HG03135 (cell line): ENCODE results near the gene MICA.
"Not testable (repeated sequence)": the region's sequence is repeated elsewhere in the genome, so short reads cannot be mapped to it uniquely, and the experiment has no call there.

ENCODE experiments used
- ATAC-seq: cut with Tn5 transposase; IDR thresholded peaks from one replicate; pipeline ENCODE4 v1.9.1; 2021; ENCODE audit warnings: mild to moderate bottlenecking, moderate library complexity; ENCODE audit not compliant: unreplicated experiment

The MICA gene

DNA sequence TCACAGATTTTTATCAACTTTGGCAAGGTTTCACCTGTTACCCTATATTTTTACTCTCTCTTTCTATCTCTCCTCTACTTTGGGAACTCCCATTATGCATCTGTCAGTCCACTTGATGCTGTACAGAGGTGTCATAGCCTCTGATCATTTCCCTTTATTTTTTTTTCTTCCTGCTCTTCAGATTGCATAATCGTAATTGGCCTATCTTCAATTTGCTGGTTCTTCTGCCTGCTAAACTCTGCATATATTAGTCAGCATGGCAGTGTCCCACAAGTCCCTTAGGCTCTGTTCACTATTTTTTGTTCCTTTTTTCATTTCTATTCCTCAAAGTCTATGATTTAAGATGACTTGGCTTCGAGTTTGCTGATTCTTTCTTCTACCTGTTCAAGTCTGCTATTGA is 49.9 kb downstream of the MICA start:
- no peak for ATAC-seq

DNA sequence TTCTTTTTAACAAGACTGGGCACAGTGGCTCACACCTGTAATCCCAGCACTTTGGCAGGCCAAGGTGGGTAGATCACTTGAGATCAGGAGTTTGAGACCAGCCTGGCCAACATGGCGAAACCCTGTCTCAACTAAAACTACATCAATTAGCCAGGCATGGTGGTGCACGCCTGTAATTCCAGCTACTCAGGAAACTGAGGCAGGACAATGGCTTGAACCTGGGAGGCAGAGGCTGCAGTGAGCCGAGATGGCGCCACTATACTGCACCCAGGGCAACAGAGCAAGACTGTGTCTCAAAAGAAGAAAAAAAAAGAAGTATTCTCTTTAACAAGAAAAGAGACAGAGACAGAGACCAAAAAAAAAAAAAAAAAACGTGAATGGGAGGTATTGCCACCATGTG is 56.5 kb downstream of the MICA start:
- ATAC-seq, result not testable (repeated sequence)

- no peak for ATAC-seq
These were observed 57.1 kb downstream of the MICA start for GRCh38 chr6:31460361-31461025.

GRCh38 chr6:31462026-31462963 is 58.9 kb downstream of the MICA start:
- ATAC-seq, result no peak

GRCh38 chr6:31462964-31463870 is 59.8 kb downstream of the MICA start:
- ATAC-seq, result peak; percentile 92

DNA sequence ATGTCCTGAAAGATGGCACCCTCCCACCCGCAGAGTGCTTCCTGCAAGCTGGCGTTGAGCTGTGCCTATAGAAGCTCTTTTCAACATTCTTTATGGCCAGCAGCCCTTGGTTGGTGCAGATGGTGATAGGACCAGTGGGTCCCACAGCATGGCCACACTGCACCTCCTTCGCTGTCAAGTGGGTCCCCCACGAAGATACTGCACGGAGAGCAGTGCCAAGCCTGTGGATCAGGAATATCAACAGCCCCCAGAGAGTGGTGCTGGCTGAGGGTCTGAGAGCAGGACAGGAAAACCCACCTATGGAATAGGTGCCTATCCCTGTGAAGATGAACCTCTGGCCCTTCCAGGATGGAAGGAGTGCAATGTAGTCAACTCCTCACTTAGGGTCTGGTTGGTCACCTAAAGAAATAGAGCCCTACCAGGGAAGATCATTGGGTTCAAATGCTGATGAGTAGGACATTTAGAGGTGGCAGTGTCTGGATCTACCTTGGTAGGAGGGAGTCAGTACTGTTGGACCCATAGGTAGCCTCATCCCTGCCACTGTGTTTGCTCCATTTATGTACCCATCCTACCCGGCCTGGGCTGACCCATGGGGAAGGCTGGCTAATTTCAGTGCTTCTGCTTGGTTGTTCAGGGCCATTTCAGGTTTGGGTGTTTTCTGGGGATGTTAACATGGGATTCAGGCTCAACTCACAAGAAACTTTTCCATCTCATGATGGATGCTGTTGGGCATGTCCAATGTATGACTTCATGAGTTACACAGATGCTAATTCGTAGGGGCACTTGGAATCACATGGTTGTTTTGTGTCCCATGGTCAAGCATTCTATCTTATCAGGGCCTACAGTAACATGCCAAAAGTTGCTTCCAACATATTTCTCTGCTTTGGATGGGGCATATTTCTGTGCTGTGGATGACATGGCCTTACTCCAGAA is 61.1 kb downstream of the MICA start:
- no peak for ATAC-seq
